ENCODE results near the gene CBX8.

Gene CBX8

GRCh38 chr17:79834565-79835469 lies 37.9 kb upstream of the CBX8 start:
- peak in 1 of 4 experiments; percentile 33 for DNase-seq

- no peak for DNase-seq
Observed at GRCh38 chr17:79833744-79834564, 37.1 kb upstream of the CBX8 start.

- DNase-seq, result no peak
Observed at GRCh38 chr17:79833110-79833450, 36.2 kb upstream of the CBX8 start.

- DNase-seq, result no peak
Observed at GRCh38 chr17:79832218-79833109, 35.6 kb upstream of the CBX8 start.

DNA sequence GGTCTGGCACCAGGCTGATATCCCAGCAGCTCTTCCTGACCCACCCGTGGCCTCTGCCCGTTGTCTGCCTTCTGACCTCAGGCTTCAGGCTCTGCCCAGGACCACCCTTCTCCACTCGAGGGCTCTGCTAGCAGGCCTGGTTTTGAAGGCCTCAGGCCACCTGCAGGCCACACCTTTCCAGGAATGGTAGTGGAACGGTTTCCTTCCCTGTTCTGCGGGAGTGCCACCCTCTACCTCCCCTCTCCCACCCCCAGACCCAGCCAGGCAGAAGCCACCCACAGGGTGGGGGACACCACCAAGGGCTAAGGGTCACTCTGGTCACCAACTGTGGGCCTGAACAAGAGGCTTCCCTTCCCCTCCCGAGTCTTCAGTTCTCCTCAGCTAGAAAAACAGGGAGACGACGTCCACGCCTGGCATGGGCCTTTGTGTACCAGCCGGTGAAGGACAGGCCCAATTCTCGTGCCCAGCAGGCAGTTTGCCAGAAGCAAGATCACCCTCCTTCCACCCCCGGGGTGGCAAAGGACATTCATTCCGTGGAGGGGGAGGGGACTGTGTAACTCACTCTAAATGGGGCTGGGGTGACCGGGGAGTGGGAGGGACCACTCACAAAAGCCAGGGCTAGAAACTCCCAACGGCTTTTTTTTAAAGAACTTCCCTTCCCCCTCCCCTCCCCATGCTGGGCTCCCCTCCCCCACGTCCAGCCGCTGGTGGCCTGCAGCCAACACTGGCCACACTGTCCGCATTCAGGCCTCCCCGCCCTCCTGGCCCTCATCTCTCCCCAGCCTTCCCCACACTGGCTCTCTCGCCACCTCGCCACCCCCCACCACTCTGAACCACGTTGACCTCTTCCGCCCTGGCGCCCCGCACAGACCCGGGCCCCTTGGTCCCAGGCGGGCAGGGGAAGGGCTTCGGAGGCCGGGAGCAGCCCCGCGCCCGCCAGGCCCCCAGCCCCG lies 34.7 kb upstream of the CBX8 start:
- no peak for DNase-seq

GRCh38 chr17:79830763-79831264 lies 33.9 kb upstream of the CBX8 start:
- no peak for DNase-seq

- DNase-seq, result no peak
Observed at GRCh38 chr17:79830303-79830702, 33.4 kb upstream of the CBX8 start.

- DNase-seq, result no peak
Observed at GRCh38 chr17:79829457-79829856, 32.6 kb upstream of the CBX8 start.

DNA sequence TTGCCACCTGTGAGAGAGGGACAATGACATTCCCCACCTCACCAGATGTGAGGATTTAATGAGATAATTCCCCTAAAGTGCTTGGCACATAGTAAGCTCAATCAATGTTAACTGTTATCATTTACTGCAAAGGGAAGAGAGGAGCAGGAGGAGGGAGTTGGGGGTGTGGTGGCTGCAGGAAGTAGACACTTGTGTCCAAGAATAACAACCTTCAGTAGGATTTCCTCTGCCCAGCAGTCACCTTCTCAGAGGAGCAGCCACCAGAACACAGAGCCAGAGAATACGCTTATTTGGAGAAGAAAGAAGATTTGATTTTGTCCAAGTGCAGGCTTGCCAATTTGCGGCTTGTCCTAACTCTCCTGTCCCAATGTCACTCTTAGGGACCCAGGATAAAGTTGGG lies 32.1 kb upstream of the CBX8 start:
- DNase-seq, result no peak

DNA sequence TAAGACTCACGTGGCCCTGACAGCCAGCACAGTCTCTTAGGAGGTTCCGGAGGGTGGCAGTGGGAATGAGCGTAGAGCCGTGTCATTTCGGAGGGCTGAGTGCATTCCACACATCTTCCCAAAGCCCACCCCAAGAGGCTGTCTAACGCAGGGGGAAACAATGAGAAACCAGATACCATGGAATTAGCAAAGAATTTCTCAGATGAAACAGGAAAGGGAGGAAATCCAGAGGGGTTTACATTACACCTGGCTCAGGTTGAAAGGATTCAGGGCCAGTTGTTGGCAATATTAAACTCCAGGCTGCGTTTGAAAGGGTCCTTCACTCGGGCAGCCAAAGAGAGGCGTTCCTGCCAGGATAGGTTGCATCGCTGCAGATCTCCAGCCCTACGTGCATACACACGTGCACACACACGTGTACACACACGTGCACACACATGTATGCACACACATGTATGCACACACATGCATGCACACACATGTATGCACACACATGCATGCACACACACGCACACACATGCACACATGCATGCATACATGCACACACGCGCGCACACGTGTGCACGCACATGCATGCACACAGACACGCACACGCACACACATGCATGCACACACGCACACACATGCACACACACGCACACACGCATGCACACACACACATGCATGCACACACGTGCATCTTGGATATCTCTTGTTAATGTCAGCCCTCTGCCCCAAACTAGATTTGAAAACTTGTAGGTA lies 30.1 kb upstream of the CBX8 start:
- DNase-seq, result no peak

GRCh38 chr17:79826204-79826680 lies 29.4 kb upstream of the CBX8 start:
- no peak for DNase-seq

GRCh38 chr17:79825580-79825921 lies 28.7 kb upstream of the CBX8 start:
- no peak for DNase-seq

- no peak for DNase-seq
Observed at GRCh38 chr17:79824893-79825579, 28.2 kb upstream of the CBX8 start.

GRCh38 chr17:79824234-79824633 lies 27.4 kb upstream of the CBX8 start:
- no peak for DNase-seq

- no peak for DNase-seq
Observed at GRCh38 chr17:79822583-79823124, 25.8 kb upstream of the CBX8 start.

GRCh38 chr17:79821331-79822095 lies 24.6 kb upstream of the CBX8 start:
- DNase-seq, result no peak

DNA sequence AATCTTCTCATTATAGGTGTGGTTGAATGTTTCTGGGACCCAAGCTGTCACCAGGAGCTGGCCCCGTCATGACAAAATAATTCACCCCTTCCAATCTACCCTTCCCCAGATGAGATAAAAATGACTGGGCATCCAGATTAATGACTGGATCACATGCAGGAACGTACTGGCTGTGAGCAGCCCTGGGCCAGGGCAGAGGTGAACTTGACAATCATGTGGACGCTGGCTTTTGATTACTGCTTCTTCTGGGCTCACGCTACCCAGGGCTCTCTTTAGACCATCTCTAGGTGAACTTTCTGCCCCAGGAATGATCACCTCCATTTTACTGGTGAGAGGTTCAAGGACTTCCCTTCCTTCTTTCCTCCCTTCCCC lies 24.1 kb upstream of the CBX8 start:
- DNase-seq, result no peak

- no peak for DNase-seq
Observed at GRCh38 chr17:79819534-79820276, 22.8 kb upstream of the CBX8 start.

All from activated CD4-positive, CD25-positive, alpha-beta regulatory T cell (primary cell).